ENCODE measurements around the gene OR7A10.

OR7A10 gene

GRCh38 chr19:14848822-14849221, at the start of gene OR7A10:
Gene OR7A10 (minus strand): TSS chr19:14848922. CDS start chr19:14841877, 7,045 bp downstream.
- no peak for DNase-seq
- intact Hi-C loops (cut with DNase I): no loop called here

DNA sequence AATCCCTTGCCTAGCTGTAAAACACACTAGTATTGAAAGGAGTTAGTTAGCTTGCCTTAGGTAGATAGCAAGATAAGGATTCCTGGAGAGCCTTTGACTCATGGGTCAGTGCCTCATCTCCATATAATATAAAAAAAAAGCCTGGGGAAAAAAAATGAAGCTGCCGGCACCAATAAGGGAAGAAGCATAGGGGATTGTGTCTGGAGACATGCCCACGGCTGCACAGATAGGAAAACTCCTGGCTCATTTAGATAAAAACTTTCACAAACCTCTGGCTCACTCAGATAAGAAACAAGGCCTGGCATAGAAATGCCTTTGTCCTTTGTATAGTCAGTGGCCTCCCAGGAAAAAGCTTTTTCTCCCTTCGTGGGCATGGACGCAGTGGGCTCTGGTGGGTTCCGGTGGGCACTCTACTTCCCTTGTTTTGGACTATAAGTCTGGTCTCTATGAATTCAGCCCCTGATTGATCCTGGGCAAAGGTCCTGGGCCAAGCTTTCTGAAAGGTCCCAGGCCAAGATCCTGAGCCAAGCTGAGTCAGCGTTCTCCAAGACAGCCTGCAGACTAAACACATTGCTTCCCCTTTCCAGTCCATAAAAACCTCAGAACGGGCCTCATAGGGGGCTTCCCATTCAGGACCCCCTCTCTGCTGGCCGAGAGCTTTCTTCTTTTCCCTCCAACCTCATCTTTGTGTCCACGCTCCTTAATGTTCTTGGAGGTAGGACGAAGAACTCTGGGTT, 42.1 kb upstream of the OR7A10 start:
- intact Hi-C loops (cut with DNase I): no loop called here

GRCh38 chr19:14889994-14890642, 41.4 kb upstream of the OR7A10 start:
- DNase-seq: no peak
- intact Hi-C loops (cut with DNase I): loop anchor here (10.0 kb wide), 1 partner anchor 315 kb away; the partner anchor contains the start of gene NDUFB7

More for the DNA sequence above, 42.1 kb upstream of the OR7A10 start:
- DNase-seq: peak in 10 of 42 donors; percentile 3 to 30 (median 14)

DNA sequence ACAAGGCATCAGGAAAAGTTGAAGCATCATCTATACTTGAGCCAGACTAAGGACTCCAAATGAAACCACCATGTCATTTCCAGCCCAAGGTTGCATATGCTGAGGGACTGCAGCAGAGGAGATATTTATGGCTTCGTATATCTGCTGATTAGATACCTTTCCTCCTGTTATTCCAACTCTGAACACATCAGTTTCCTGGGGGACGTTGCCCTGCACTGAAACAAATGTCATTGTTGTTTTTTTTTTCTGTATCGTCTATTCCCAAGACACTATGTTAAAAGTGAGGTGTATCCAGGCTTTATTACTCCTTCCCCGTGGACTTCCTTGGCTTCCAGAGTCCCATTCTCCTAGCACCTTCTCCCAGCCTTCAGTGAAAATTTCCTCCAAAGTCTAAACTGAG, 37.3 kb upstream of the OR7A10 start, which contains the start of gene OR7A17:
TSS of gene OR7A17 (minus strand) at position 101 of the 400 bp plus-strand sequence. CDS start 4,777 bp downstream, outside the sequence.
- intact Hi-C loops (cut with DNase I): loop anchor here (10.0 kb wide), 1 partner anchor 311 kb away; the partner anchor contains the start of gene NDUFB7
- DNase-seq: no peak

- intact Hi-C loops (cut with DNase I): no loop called here
- no peak for DNase-seq
Observed at GRCh38 chr19:14871619-14872230, 23.0 kb upstream of the OR7A10 start.

- intact Hi-C loops (cut with DNase I): no loop called here
- no peak for DNase-seq
Observed at GRCh38 chr19:14868497-14868896, 19.8 kb upstream of the OR7A10 start.

DNA sequence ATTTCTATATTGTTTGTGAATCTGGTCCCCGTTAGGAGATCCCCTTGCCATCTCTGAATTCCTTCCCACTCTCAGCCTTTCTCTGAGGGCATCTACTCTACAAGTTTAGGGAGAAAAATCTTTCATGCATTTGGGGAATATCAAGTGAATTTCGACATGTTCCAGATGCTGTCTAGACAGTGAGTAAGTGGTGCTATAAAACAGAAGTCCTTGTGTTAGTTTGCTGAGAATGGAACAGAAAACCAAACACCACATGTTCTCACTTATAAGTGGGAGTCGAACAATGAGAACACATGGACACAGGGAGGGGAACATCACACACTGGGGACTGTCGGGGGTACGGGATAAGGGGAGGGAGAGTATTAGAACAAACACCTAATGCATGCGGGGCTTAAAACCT, 5.1 kb downstream of the OR7A10 start:
- no peak for DNase-seq
- intact Hi-C loops (cut with DNase I): no loop called here

- no peak for DNase-seq
- intact Hi-C loops (cut with DNase I): no loop called here
Observed at GRCh38 chr19:14843169-14843568, 5.6 kb downstream of the OR7A10 start.

GRCh38 chr19:14840206-14840605, 8.5 kb downstream of the OR7A10 start:
- intact Hi-C loops (cut with DNase I): no loop called here
- DNase-seq: no peak

DNA sequence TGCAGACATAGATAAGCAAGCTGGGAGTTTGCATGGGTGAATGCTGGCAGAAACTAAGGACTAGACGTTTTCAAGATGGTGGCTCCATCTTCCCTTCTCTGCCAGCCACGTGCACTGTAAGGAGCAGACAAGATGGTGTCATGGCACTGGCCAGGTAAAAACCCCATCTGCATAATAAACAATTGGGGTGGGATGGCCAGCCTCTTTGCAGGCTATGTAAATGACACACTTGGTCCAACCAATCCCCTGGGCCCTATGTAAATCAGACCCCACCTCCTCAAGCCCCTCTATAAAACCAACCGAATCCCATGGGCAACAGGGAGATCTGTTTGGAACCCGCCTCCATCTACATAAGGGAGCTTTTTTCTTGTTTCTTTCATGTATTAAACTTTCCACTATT, 11.3 kb downstream of the OR7A10 start:
- intact Hi-C loops (cut with DNase I): no loop called here
- DNase-seq: no peak

DNA sequence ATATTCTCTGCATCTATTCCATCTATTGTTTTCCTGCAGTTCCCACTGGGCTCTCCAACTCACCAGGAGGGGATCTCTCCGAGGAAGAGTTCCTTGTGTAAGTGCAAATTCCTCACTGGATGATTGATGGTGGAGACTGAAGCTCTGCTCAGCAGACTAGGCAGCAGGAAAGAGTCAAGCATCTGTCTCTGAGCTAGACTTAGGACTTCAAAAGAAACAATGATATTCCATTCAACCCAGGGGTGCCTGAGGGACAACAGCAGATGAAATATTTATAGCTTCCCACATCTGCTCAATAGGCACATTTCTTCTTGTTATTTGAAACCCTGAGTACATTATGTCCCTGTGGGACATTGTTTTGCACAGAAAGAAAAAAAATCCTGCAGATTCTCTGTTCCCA, 13.7 kb downstream of the OR7A10 start, which contains the start of the genes OR7A5 and OR7C1:
TSS of gene OR7A5 (minus strand) at position 175 of the 400 bp plus-strand sequence. CDS start 6,944 bp downstream, outside the sequence.
TSS of gene OR7C1 (minus strand) at position 175 of the 400 bp plus-strand sequence. CDS start 35,049 bp downstream, outside the sequence.
- intact Hi-C loops (cut with DNase I): no loop called here
- peak in 9 of 42 donors; percentile 6 to 48 (median 16) for DNase-seq

DNA sequence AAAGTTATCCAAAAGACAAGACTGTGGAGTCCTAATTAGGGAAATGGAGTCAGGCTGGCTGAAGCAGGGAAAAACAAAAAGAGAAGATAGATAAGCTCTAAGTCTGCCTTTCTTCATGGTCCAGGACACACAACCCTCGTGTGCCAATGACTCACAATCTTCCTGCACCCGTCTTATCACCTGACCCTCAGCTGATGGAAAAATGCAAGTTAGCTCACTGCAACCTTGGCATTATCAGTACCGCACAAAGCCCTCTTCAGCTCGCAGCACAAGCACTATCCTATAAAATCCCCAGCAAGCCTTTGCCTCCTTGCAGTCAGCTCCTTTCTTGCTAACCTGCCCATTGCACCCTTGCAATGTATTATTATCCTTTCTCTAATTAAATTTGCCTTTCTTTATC, 18.0 kb downstream of the OR7A10 start:
- no peak for DNase-seq

DNA sequence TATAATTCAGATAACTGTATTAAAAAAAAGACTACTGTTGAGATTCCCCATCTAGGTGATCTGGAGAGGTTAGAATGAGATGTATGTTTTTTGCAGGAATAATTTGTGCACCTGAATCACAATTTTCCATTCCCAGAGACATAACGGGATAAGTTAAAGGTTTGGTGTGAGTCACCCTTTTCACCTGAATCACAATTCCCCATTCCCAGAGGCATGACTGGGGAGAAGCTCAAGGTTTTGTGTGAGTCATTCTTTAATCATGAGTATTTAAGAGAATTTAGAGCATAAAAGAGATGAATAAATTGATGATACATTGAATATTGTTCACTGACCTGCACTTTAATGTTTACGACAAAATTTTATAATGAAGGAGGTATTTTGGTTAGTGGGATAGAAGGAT, 22.7 kb downstream of the OR7A10 start:
- peak in 3 of 42 donors; percentile 1 to 12 (median 12) for DNase-seq
- intact Hi-C loops (cut with DNase I): no loop called here

More for the DNA sequence above, 18.0 kb downstream of the OR7A10 start:
- intact Hi-C loops (cut with DNase I): no loop called here

DNA sequence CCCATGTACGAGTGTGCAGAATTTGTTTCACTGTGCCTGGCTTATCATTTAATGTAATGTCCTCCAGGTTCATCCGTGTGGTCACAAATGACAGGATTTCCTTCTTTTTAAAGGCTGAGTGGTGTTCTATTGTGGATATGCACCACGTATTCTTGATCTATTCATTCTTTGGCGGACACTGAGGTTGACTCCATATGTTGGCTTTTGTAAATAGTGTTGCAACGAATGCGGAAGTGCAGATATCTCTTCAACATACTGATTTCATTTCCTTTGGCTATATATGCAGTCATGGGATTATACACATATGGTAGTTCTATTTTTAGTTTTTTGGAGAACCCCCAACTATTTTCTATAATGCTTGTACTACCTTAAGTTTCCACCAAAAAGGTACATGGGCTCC, 26.8 kb downstream of the OR7A10 start:
- DNase-seq: no peak
- intact Hi-C loops (cut with DNase I): no loop called here

GRCh38 chr19:14818588-14818987, 30.1 kb downstream of the OR7A10 start:
- no peak for DNase-seq
- intact Hi-C loops (cut with DNase I): no loop called here

DNA sequence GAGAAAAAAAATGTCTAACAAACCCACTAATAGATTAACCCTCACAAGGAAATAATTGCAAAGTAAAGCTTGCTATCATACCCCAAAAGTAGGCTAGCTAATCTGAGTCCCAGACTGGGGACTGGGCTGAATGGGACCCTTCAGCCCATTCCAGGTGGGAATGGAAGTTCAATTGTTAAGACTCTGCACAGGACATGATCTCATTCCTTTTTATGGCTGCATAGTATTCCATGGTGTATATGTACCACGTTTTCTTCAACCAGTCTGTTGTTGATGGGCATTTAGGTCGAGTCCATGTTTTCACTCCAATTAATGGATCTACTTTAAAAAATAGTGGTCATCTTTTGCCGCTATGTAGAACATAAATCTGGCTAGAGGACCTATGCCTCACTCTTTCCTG, 31.7 kb downstream of the OR7A10 start:
- intact Hi-C loops (cut with DNase I): no loop called here
- DNase-seq: no peak

GRCh38 chr19:14814982-14815652, 33.6 kb downstream of the OR7A10 start:
- no peak for DNase-seq
- intact Hi-C loops (cut with DNase I): no loop called here

DNA sequence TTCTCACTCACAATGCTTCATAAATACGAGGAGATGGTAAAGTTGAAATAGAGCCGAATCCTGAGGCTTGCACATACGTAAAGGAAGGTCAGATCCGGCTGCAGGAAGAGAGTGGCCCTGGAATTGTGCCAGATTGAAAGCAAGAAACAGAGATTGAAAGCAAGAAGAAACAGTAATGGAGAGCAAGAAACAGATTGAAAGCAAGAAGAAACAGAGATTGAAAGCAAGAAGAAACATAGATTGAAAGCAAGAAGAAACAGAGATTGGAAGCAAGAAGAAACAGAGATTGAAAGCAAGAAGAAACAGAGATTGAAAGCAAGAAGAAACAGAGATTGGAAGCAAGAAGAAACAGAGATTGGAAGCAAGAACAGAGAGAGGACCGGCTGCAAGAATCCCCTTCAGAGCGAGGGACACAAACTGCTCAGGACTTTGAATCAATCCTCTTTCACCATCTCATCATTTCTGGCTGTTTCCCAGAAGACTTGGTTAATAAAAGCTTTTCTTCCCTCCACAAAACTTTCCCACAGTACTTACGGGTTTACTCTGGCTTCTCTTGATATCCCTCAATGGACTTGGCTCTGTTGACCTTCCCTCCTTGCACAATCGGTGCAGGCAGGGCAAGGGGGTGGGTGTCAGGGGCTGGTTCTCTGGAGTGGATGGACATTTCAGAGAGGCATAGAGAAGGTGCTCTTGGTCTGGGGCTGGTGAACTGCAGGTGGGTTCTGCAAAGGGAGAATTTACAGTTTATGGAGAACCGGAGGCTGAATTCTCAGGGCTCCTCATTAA, 39.3 kb downstream of the OR7A10 start:
- DNase-seq: no peak
- intact Hi-C loops (cut with DNase I): no loop called here
